Measurements from ENCODE around the gene SLC20A1.

GRCh38 chr2:112686348-112687217 lies 40.8 kb downstream of the SLC20A1 start:
- no peak for TF ChIP-seq ZFP3 (CRISPR knock-in tag; IDR thresholded peaks at IDR 0.05)
- TF ChIP-seq ESRRG (CRISPR knock-in tag; IDR thresholded peaks at IDR 0.05), result no peak
- no peak for TF ChIP-seq CSDC2 (CRISPR knock-in tag; IDR thresholded peaks at IDR 0.05)
- TF ChIP-seq POU6F1 (CRISPR knock-in tag; IDR thresholded peaks at IDR 0.05; ENCODE audit: borderline replicate concordance, low read depth), result no peak
- TF ChIP-seq GLIS3 (CRISPR knock-in tag; IDR thresholded peaks at IDR 0.05), result no peak
